GM21529 (cell line): ENCODE results near the gene B4GALNT4.
"Not testable (repeated sequence)": the region's sequence is repeated elsewhere in the genome, so short reads cannot be mapped to it uniquely, and the experiment has no call there.

Experiments
- ATAC-seq: cut with Tn5 transposase; IDR thresholded peaks from one replicate; pipeline ENCODE4 v1.9.1; 2021; ENCODE audit not compliant: unreplicated experiment

Gene B4GALNT4

DNA sequence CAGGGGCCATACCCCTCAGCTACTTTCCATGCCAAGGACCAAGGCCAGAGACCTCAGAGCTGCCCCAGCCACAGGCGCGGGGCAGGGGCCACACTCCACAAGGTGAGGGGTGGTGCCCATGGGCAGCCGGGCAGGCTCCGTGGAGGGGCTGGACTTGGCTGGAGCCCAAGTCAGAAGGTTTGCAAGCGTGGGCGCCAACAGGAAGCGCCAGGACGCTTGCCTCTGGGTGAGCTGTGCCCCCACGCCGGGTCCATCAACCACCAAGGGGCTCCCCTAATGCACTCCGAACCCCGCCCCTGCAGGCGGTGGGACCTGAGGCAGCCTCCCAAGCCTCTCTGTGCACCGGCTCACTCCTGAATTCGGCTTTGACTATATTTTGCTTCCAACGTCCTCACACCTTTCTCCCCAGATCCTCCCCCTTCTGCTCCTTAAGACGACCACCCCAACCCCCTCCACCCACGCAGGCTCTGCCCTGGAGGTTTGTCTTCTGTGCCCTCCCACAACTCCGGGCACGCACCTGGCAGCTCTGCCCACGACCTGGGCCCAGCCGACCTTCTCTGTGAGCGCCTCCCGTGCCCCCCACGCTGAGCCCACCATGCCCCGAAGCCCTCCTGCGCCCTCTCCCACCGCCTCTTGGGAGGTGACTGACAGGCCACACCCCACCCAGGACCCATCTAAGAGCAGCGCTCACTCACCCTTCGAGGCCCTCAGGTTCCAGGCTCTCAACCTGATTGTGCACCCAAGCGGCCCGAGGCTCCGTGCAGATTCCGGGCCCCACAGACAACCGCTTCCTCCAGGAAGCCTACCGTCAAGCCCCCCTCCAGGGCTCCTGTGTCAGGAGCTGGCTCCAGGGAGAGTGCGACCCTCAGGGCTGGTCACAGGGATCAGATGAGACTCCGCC lies 22.1 kb downstream of the B4GALNT4 start:
- ATAC-seq = no peak

- no peak for ATAC-seq
Measured at GRCh38 chr11:392102-392777, 22.9 kb downstream of the B4GALNT4 start.

- no peak for ATAC-seq
Measured at GRCh38 chr11:393219-394033, 24.1 kb downstream of the B4GALNT4 start.

GRCh38 chr11:394034-394857 lies 24.9 kb downstream of the B4GALNT4 start, which contains the start of gene PKP3:
TSS of gene PKP3 (plus strand) at chr11:394209. CDS start at chr11:394293, 84 bp downstream.
- ATAC-seq = no peak

DNA sequence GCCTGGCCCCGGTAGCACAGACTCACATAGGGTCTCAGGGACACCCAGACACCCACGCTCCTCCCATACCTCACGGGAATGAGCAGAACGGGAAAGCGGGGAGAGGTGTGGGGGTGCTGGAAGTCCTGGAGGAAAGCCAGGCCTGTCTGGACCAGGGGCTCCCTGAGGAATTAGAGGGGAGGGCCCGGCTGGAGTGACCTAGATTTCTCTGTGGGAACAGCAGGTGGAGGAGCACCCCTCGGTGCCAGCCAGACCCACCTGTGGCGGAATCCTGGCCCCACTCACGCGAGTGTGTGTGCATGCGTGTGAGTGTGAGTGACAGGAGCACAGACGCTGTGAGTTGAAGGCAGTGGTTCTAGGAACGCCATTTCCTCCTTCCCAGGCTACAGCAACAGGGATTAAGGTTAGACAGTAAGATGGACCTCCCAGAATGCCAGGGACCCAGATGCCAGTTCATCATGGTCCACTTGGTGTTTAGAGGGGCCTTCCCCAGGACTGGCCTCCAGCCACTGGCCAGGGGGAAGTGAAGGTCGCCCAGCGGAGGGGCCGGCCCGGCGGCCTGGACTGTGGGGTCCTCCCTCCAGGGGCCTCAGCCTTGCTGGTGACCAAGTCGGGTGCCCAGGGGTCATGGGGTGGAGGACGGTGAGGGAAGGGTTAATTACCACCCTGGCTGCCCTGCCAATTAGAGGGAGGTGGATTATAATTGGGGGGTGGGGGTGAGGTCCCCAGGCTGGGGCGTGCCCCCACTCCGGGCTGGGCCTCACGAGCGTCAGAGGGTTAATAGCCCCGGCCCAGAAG lies 25.8 kb downstream of the B4GALNT4 start:
- ATAC-seq = no peak

DNA sequence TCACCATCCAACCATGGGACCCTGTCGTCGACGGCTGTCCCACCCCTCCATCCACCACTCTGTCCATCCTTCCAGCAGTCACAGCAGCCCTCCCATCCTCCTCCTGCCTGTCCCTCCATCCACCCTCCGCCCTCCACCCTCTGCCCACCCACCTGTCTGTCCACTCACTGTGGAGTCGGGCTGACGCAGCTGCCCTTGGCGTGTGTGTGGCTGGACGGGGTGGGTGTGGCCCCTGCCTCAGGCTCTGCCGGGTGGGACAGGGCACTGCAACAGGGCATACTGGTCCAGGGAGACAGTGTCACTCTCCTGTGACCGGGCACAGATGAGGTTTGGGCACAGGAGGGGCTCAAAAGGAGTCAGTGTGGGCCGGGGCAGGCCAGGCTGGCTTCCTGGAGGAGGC lies 26.6 kb downstream of the B4GALNT4 start:
- no peak for ATAC-seq

DNA sequence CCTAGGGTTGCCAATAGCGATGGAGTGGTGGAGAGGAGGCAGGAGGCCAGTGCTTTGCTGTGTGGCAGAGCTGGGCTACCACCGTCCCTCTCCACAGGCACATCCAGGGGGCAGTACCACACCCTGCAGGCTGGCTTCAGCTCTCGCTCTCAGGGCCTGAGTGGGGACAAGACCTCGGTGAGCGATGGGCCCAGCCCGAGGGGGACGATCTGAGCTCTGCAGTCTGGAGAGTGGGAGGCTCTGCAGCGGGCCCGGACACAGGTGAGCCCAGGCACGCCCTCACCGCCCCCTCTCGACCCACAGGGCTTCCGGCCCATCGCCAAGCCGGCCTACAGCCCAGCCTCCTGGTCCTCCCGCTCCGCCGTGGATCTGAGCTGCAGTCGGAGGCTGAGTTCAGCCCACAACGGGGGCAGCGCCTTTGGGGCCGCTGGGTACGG lies 27.2 kb downstream of the B4GALNT4 start:
- no peak for ATAC-seq

DNA sequence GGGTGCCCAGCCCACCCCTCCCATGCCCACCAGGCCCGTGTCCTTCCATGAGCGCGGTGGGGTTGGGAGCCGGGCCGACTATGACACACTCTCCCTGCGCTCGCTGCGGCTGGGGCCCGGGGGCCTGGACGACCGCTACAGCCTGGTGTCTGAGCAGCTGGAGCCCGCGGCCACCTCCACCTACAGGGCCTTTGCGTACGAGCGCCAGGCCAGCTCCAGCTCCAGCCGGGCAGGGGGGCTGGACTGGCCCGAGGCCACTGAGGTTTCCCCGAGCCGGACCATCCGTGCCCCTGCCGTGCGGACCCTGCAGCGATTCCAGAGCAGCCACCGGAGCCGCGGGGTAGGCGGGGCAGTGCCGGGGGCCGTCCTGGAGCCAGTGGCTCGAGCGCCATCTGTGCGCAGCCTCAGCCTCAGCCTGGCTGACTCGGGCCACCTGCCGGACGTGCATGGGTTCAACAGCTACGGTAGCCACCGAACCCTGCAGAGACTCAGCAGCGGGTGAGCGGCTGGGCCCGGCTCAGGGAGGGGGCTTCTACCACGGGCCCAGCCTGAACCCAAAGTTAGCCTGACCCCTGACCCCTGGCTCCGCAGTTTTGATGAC lies 27.7 kb downstream of the B4GALNT4 start:
- ATAC-seq = peak; percentile 66

DNA sequence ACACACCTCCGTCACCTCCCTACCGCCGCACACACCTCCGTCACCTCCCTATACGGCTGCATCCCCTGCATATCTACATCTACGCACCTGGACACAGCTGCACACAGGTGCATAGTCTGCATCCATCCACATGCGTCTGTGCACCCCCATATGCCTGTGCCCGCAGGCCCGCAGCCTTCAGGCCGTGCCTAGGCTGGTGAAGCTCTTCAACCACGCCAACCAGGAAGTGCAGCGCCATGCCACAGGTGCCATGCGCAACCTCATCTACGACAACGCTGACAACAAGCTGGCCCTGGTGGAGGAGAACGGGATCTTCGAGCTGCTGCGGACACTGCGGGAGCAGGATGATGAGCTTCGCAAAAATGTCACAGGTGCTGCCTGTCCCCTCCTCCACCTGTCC lies 29.5 kb downstream of the B4GALNT4 start:
- ATAC-seq = no peak

DNA sequence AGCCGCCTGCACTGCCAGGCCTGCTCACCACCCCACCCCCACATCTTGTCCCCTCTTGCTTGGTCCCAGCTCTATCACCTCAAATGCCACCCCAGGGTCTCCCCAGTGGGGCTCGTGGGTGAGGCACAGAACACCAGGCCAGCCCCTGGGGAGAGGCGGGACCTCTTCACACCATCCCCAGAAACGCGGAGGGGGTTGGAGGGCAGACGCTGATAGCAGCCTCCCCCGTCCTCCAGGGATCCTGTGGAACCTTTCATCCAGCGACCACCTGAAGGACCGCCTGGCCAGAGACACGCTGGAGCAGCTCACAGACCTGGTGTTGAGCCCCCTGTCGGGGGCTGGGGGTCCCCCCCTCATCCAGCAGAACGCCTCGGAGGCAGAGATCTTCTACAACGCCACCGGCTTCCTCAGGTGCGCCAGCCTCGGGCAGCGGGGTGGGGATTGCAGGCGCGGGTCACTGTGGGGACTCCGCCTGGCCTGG lies 30.5 kb downstream of the B4GALNT4 start:
- no peak for ATAC-seq

DNA sequence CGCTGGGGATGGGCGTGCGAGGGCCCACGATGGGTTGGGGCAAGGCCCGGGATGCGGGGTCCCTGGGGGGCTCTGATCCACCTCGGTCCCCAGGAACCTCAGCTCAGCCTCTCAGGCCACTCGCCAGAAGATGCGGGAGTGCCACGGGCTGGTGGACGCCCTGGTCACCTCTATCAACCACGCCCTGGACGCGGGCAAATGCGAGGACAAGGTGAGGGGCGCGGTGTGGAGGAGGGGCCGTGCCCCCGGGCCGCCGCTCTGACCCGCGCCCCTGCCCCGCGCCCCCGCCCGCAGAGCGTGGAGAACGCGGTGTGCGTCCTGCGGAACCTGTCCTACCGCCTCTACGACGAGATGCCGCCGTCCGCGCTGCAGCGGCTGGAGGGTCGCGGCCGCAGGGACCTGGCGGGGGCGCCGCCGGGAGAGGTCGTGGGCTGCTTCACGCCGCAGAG lies 31.0 kb downstream of the B4GALNT4 start:
- no peak for ATAC-seq

DNA sequence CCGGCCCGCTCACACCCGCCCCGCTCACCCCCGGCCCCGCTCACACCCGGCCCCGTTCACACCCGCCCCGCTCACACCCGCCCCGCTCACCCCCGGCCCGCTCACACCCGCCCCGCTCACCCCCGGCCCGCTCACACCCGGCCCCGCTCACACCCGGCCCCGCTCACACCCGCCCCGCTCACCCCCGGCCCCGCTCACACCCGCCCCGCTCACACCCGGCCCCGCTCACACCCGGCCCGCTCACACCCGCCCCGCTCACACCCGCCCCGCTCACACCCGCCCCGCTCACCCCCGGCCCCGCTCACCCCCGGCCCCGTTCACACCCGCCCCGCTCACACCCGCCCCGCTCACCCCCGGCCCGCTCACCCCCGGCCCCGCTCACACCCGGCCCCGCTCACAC lies 31.9 kb downstream of the B4GALNT4 start:
- not testable (repeated sequence) for ATAC-seq

DNA sequence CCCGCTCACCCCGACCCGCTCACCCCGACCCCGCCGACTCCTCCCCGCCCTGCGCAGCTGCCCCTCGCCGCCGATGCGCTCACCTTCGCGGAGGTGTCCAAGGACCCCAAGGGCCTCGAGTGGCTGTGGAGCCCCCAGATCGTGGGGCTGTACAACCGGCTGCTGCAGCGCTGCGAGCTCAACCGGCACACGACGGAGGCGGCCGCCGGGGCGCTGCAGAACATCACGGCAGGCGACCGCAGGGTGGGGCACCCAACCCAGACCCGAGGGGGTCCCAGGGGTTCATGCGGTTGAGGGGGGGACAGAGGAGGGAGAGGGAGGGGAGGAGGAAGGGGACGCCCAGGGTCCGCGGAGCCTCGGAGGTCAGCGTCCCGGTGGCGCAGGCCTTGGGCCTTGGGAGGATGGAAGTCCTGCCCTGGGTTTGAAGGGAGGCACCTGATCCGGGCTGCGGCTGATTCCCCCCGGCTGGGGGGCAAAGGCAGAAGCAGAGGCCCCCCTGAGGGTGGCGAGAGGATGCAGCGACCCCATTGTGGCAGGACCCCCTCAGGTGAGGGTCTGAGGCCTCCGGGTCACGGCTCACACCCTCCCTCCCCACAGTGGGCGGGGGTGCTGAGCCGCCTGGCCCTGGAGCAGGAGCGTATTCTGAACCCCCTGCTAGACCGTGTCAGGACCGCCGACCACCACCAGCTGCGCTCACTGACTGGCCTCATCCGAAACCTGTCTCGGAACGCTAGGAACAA lies 33.9 kb downstream of the B4GALNT4 start:
- no peak for ATAC-seq

- ATAC-seq = no peak
Measured at GRCh38 chr11:403761-404431, 34.6 kb downstream of the B4GALNT4 start.

DNA sequence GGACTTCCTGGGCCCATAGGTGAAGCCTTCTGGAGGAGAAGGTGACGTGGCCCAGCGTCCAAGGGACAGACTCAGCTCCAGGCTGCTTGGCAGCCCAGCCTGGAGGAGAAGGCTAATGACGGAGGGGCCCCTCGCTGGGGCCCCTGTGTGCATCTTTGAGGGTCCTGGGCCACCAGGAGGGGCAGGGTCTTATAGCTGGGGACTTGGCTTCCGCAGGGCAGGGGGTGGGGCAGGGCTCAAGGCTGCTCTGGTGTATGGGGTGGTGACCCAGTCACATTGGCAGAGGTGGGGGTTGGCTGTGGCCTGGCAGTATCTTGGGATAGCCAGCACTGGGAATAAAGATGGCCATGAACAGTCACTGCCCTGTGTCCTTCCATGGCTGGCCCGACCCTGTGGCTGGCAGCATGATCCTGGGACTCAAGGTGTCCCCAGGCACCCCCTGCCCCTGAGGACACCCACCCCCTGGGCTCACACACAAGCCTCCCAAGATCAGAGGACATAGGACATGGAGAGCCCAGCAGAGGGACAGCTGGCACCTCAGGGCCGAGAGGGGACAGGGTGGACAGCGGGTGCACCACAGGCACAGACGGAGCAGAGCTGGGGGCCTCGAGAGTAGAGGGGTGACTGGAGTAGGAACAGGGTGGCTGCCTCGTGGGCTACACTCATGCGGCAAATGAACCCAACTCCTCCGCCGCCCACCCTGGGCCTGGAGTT lies 35.4 kb downstream of the B4GALNT4 start:
- no peak for ATAC-seq

DNA sequence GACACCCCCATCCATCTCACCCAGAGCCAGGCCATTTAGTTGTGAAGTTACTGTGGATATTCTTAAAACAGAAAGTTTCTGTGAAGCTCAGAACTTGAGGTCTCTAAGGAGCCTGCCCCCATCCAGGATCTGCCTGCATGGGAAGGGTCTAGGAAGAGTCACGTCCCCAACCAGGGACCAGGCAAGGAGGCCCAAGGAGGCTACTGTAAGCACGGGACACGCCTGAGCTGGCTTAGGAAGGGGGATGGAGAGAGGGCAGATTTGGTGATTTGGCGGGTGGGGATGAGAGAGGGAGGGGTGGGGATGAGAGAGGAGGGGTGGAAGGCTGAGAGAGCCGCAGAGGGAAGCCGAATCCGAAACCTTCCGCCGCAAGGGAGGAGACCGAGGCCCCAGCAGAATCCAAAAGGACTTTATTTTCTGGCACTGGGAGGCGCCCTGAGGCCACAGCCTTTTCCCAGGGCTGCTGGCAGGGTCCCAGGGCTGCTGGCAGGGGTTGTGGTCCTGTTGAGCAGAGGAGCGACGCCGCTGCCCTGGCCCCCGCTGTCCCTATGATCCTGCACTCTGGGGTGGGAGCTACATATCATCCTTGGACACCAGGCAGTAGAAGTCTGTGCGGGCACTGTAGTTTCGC lies 36.1 kb downstream of the B4GALNT4 start:
- ATAC-seq = no peak
